Smooth muscle cell (in vitro differentiated cells): ENCODE data around the gene LHFPL6. TPM values are rescaled to one million over a fixed set of nuclear protein-coding genes. Genes with fewer than 3 reads are reported as not detected.

ENCODE experiments used
- DNase-seq: peaks from one replicate; lab custom pipeline; 2025; ENCODE audit not compliant: unreplicated experiment; lab: John Stamatoyannopoulos, UW
- H2AFZ ChIP-seq: fragments of 200-600 bp; sonication (generic); 2 replicates; pipeline ENCODE4 v1.6.0; 2016; ENCODE audit warnings: antibody characterized with exemption, low read depth, mild to moderate bottlenecking
- H3F3A ChIP-seq: fragments of 200-600 bp; sonication (generic); 2 replicates; pipeline ENCODE4 v1.6.0; 2017; ENCODE audit warnings: antibody characterized with exemption, low read depth
- H3K27ac ChIP-seq: fragments of 200-600 bp; sonication (generic); 2 replicates; pipeline ENCODE4 v1.5.1; 2016; ENCODE audit warnings: low read depth, mild to moderate bottlenecking
- H3K27me3 ChIP-seq: fragments of 200-600 bp; sonication (generic); 2 replicates; pipeline ENCODE4 v1.6.1; 2016; ENCODE audit warnings: low read depth, mild to moderate bottlenecking
- H3K36me3 ChIP-seq: fragments of 200-600 bp; sonication (generic); 2 replicates; pipeline ENCODE4 v1.5.1; 2016; ENCODE audit warnings: low read depth
- H3K4me1 ChIP-seq: fragments of 200-600 bp; sonication (generic); 2 replicates; pipeline ENCODE4 v1.5.1; 2016; ENCODE audit warnings: low read depth
- H3K4me2 ChIP-seq: fragments of 200-600 bp; sonication (generic); 2 replicates; pipeline ENCODE4 v1.6.0; 2016; ENCODE audit warnings: mild to moderate bottlenecking
- H3K4me3 ChIP-seq: fragments of 200-600 bp; sonication (generic); 2 replicates; pipeline ENCODE4 v1.5.1; 2016; ENCODE audit warnings: mild to moderate bottlenecking
- H3K79me2 ChIP-seq: fragments of 200-600 bp; sonication (generic); 2 replicates; pipeline ENCODE4 v1.6.0; 2016; ENCODE audit warnings: low read depth, mild to moderate bottlenecking
- H3K9ac ChIP-seq: fragments of 200-600 bp; sonication (generic); 2 replicates; pipeline ENCODE4 v1.6.0; 2016; ENCODE audit warnings: low read depth
- H3K9me3 ChIP-seq: fragments of 200-600 bp; sonication (generic); replicated peaks from 2 replicates; pipeline ENCODE4 v1.5.1; 2016; ENCODE audit warnings: low read depth
- H4K20me1 ChIP-seq: fragments of 200-600 bp; sonication (generic); 2 replicates; pipeline ENCODE4 v1.6.0; 2016; ENCODE audit warnings: low read depth
- WGBS: methylation state at CpG from one replicate; pipeline ENCODE4 v1.1.7; 2016; ENCODE audit warnings: low lambda C conversion rate; 5-methylcytosine and 5-hydroxymethylcytosine counted together
- polyA plus RNA-seq: library from polyadenylated mRNA; unstranded; fragments of >200 nt; fragmentation: Nextera tagmentation; extraction: Ambion mirVana; gene quantifications from 2 replicates; pipeline ENCODE4 v1.2.1, GENCODE V29; 2016
- total RNA-seq: library from RNA; depleted of rRNA; stranded (reverse); fragments of >200 nt; gene quantifications from 2 replicates; pipeline ENCODE4 v1.2.3, GENCODE V29; 2014
- TF ChIP-seq, protein P1 (sequence below): fragments of 200-600 bp; sonication (generic); IDR thresholded peaks from 2 replicates; pipeline ENCODE4 v1.5.1; 2017; ENCODE audit warnings: borderline replicate concordance, mild to moderate bottlenecking, antibody characterized with exemption; ENCODE audit not compliant: insufficient read depth, poor library complexity, severe bottlenecking

The LHFPL6 gene
- total and polyA plus RNA-seq, 2 experiments from 2014 or later: 24.7 to 43.6 TPM

- Histone ChIP-seq H3K79me2 (no peaks in the 10 kb centered on the region), H3K4me2 (no peak overlapping the region), H3K27me3 (no peaks in the 10 kb centered on the region), H3K9me3 (no peaks in the 10 kb centered on the region), H2AFZ (no peak overlapping the region), H3K9ac (no peak overlapping the region), H3K27ac (no peak overlapping the region), H3K4me3 (no peak overlapping the region), H4K20me1 (no peaks in the 10 kb centered on the region), H3K36me3 (no peaks in the 10 kb centered on the region), H3F3A (no peaks in the 10 kb centered on the region), H3K4me1 (no peaks in the 10 kb centered on the region)
- 95% methylated on average over 2 of the region's 2 CpGs for WGBS
- TF ChIP-seq, protein P1, sequence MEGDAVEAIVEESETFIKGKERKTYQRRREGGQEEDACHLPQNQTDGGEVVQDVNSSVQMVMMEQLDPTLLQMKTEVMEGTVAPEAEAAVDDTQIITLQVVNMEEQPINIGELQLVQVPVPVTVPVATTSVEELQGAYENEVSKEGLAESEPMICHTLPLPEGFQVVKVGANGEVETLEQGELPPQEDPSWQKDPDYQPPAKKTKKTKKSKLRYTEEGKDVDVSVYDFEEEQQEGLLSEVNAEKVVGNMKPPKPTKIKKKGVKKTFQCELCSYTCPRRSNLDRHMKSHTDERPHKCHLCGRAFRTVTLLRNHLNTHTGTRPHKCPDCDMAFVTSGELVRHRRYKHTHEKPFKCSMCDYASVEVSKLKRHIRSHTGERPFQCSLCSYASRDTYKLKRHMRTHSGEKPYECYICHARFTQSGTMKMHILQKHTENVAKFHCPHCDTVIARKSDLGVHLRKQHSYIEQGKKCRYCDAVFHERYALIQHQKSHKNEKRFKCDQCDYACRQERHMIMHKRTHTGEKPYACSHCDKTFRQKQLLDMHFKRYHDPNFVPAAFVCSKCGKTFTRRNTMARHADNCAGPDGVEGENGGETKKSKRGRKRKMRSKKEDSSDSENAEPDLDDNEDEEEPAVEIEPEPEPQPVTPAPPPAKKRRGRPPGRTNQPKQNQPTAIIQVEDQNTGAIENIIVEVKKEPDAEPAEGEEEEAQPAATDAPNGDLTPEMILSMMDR: no peak
- no peak for DNase-seq
These were observed 128.4 kb downstream of the LHFPL6 start for GRCh38 chr13:39474600-39474999.

- Histone ChIP-seq H2AFZ (no peak overlapping the region), H4K20me1 (no peaks in the 10 kb centered on the region), H3K9me3 (no peaks in the 10 kb centered on the region), H3K27ac (no peak overlapping the region), H3K4me1 (no peaks in the 10 kb centered on the region), H3F3A (peaks cover 2% of the 10 kb centered on the region), H3K9ac (no peak overlapping the region), H3K36me3 (no peaks in the 10 kb centered on the region), H3K4me2 (no peak overlapping the region), H3K4me3 (no peak overlapping the region), H3K79me2 (no peaks in the 10 kb centered on the region), H3K27me3 (no peaks in the 10 kb centered on the region)
- no peak for DNase-seq
- WGBS: 94% methylated on average over 3 of the region's 3 CpGs
- TF ChIP-seq, protein P1: no peak
These were observed 133.3 kb downstream of the LHFPL6 start for GRCh38 chr13:39469676-39470075.

GRCh38 chr13:39468306-39468705, 134.7 kb downstream of the LHFPL6 start:
- DNase-seq: no peak
- H3K9ac ChIP-seq: no peak overlapping the region
- TF ChIP-seq, protein P1: no peak
- H3K79me2 ChIP-seq: no peaks in the 10 kb centered on the region
- H3K27ac ChIP-seq: no peak overlapping the region
- H3K4me1 ChIP-seq: no peaks in the 10 kb centered on the region
- H3K4me2 ChIP-seq: no peak overlapping the region
- H4K20me1 ChIP-seq: no peaks in the 10 kb centered on the region
- peaks cover 2% of the 10 kb centered on the region for H3F3A ChIP-seq
- no peaks in the 10 kb centered on the region for H3K27me3 ChIP-seq
- H2AFZ ChIP-seq: no peak overlapping the region
- no peak overlapping the region for H3K4me3 ChIP-seq
- no peaks in the 10 kb centered on the region for H3K9me3 ChIP-seq
- no peaks in the 10 kb centered on the region for H3K36me3 ChIP-seq

GRCh38 chr13:39463611-39464010, 139.4 kb downstream of the LHFPL6 start:
- peaks cover 2% of the 10 kb centered on the region for H3F3A ChIP-seq
- H2AFZ ChIP-seq: no peak overlapping the region
- no peak overlapping the region for H3K4me2 ChIP-seq
- H3K4me1 ChIP-seq: no peaks in the 10 kb centered on the region
- H3K79me2 ChIP-seq: no peaks in the 10 kb centered on the region
- H3K27me3 ChIP-seq: no peaks in the 10 kb centered on the region
- H3K4me3 ChIP-seq: no peak overlapping the region
- H3K36me3 ChIP-seq: no peaks in the 10 kb centered on the region
- TF ChIP-seq, protein P1: no peak
- no peaks in the 10 kb centered on the region for H4K20me1 ChIP-seq
- no peak overlapping the region for H3K9ac ChIP-seq
- DNase-seq: no peak
- H3K27ac ChIP-seq: no peak overlapping the region
- 78% methylated on average over 1 of the region's 1 CpG for WGBS
- no peaks in the 10 kb centered on the region for H3K9me3 ChIP-seq
